Kidney glomerular epithelial cell (primary cell): ENCODE measurements around the gene SMARCE1.

ENCODE experiments used
- DNase-seq: peaks from one replicate; lab custom pipeline; 2025; lab: John Stamatoyannopoulos, UW

Gene SMARCE1

GRCh38 chr17:40579471-40579870 is 68.1 kb downstream of the SMARCE1 start:
- DNase-seq = no peak

GRCh38 chr17:40577611-40578065 is 70.0 kb downstream of the SMARCE1 start:
- no peak for DNase-seq

DNA sequence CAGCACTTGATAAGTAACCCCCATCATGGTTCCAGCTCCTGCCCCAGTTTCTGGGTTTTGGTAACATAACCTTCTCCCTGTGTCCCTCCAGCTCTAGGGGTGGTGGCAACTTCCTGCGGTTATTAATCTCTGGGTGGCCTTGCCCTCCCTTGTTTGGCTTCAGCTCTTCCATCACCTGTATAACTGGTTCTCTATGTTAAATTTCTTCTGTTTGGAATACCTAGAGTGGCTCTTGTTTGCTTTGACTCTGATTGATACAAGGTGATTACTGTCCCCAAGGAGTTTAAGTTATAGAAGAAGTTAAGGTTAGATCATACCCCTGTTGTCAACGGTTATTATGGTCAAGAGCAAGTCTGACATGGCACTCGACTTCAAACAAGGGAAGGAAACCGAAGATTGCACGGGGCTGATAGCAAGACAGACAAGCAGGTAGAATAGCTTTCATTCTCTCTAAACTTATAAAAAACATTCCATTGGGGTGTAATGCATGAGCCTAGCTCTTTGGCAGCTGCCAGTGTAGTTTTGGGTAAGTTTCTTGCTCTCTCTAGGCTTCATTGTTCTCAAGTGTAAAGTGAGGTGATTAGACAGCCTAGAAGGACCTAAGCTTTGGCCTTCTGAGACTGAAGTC is 71.4 kb downstream of the SMARCE1 start:
- no peak for DNase-seq
